A549 (cell line): ENCODE results near the gene LYPD6B. TPM values are rescaled to one million over a fixed set of nuclear protein-coding genes. Genes with fewer than 3 reads are reported as not detected.

Experiments used
- ATAC-seq, 2 experiments: fragments of 200-7000 bp in 1 of 2; fragments of >200 bp in 1 of 2; cut with Nextera tagmentation in 1 of 2; cut with Tn5 transposase in 1 of 2; 3 replicates each; pipeline versions ENCODE4 v1.8.0 to v1.9.1; 2018 to 2020; ENCODE audit warnings: mild to moderate bottlenecking in 1 of 2, moderate library complexity in 1 of 2
- CTCF ChIA-PET: fragments of 300-600 bp; sonication (Branson Sonifier 250); formaldehyde crosslinking; extraction: SDS; loops from one replicate; lab custom pipeline; 2021; ENCODE audit warnings: antibody characterized with exemption, inconsistent platforms; lab: Yijun Ruan, JAX
- POLR2A ChIA-PET: fragments of 350-600 bp; formaldehyde crosslinking; extraction: SDS; loops from one replicate; lab custom pipeline; 2021; ENCODE audit warnings: antibody characterized with exemption, inconsistent platforms; lab: Yijun Ruan, JAX
- DNase-seq, 2 experiments: peaks; one replicate each; pipeline versions ENCODE4 v3.0.0 to v3.0.0-alpha.2; 2011 to 2016; ENCODE audit warnings: low read depth in 1 of 2, low spot score in 1 of 2
- FAIRE-seq: peaks from 2 replicates; lab custom pipeline; 2011; peaks lifted over from hg19 to GRCh38; lab: Jason Lieb, UNC
- H3K27ac ChIP-seq, 2 experiments: fragments of >200 bp; sonication (Bioruptor Twin); formaldehyde crosslinking; 3 replicates each; pipeline ENCODE4 v1.5.1; 2016 to 2017
- H3K4me1 ChIP-seq: fragments of >200 bp; sonication (Bioruptor Twin); formaldehyde crosslinking; 3 replicates; pipeline ENCODE4 v1.6.1; 2016
- H3K4me2 ChIP-seq: fragments of >200 bp; sonication (Bioruptor Twin); formaldehyde crosslinking; 3 replicates; pipeline ENCODE4 v1.6.1; 2016
- H3K4me3 ChIP-seq: fragments of >200 bp; sonication (Bioruptor Twin); formaldehyde crosslinking; 3 replicates; pipeline ENCODE4 v1.5.1; 2016
- H3K9me3 ChIP-seq: fragments of >200 bp; sonication (Bioruptor Twin); formaldehyde crosslinking; 3 replicates; pipeline ENCODE4 v1.6.1; 2016
- BHLHE40 ChIP-seq: IDR thresholded peaks from 2 replicates; pipeline ENCODE4 v1.6.1; 2012; ENCODE audit warnings: low read depth, low read length, inconsistent platforms
- CHD4 ChIP-seq: fragments of 200-600 bp; sonication (generic); IDR thresholded peaks from 2 replicates; pipeline ENCODE4 v1.6.1; 2016; ENCODE audit warnings: antibody characterized with exemption, mild to moderate bottlenecking, borderline replicate concordance
- EP300 ChIP-seq, 2 experiments: fragments of >200 bp; sonication (Bioruptor Twin); formaldehyde crosslinking; IDR thresholded peaks; 2 replicates in 1 of 2; 3 replicates in 1 of 2; pipeline ENCODE4 v1.6.1; 2016 to 2017
- FOSB ChIP-seq: fragments of 250-450 bp; sonication (Bioruptor Pico); IDR thresholded peaks from 2 replicates; pipeline ENCODE4 v1.5.0; 2020; ENCODE audit warnings: mild to moderate bottlenecking, moderate library complexity
- FOXS1 ChIP-seq: fragments of 250-450 bp; sonication (Bioruptor Pico); IDR thresholded peaks from 2 replicates; pipeline ENCODE4 v1.5.0; 2020; ENCODE audit warnings: mild to moderate bottlenecking, moderate library complexity
- GATA3 ChIP-seq: IDR thresholded peaks from 2 replicates; pipeline ENCODE4 v1.6.1; 2012; ENCODE audit warnings: borderline replicate concordance
- HOXA7 ChIP-seq: fragments of 250-450 bp; sonication (Bioruptor Pico); IDR thresholded peaks from 2 replicates; pipeline ENCODE4 v1.5.0; 2020; ENCODE audit warnings: mild to moderate bottlenecking, moderate library complexity
- KDM1A ChIP-seq: fragments of 200-600 bp; sonication (generic); IDR thresholded peaks from 2 replicates; pipeline ENCODE4 v1.6.1; 2016; ENCODE audit warnings: low read depth, mild to moderate bottlenecking
- MAFK ChIP-seq: fragments of 450-650 bp; IDR thresholded peaks from 2 replicates; pipeline ENCODE4 v1.6.1; 2014; ENCODE audit not compliant: partially characterized antibody
- MYC ChIP-seq: IDR thresholded peaks from 2 replicates; pipeline ENCODE4 v1.6.1; 2012; ENCODE audit warnings: mild to moderate bottlenecking, inconsistent platforms, low read length, improper control_type of control experiment, borderline replicate concordance
- NPAS2 ChIP-seq: fragments of 250-450 bp; sonication (Bioruptor Pico); IDR thresholded peaks from 2 replicates; pipeline ENCODE4 v1.8.0; 2022; ENCODE audit warnings: mild to moderate bottlenecking, moderate library complexity, borderline replicate concordance
- NR3C1 ChIP-seq: fragments of >200 bp; sonication (Bioruptor Twin); formaldehyde crosslinking; IDR thresholded peaks from 3 replicates; pipeline ENCODE4 v1.6.1; 2017
- PHF8 ChIP-seq: fragments of 200-600 bp; sonication (generic); IDR thresholded peaks from 2 replicates; pipeline ENCODE4 v1.6.1; 2016; ENCODE audit warnings: low read depth, mild to moderate bottlenecking, antibody characterized with exemption, moderate library complexity, borderline replicate concordance
- POLR2A ChIP-seq: IDR thresholded peaks from 2 replicates; pipeline ENCODE4 v1.6.1; 2012; ENCODE audit warnings: mild to moderate bottlenecking, low read length
- POLR2AphosphoS2 ChIP-seq: conservative IDR thresholded peaks from 2 replicates; pipeline ENCODE4 v1.6.1; 2012; ENCODE audit warnings: low read length, improper control_type of control experiment, inconsistent platforms
- RAD21 ChIP-seq, 2 experiments: fragments of >200 bp in 1 of 2; sonication (Bioruptor Twin) in 1 of 2; formaldehyde crosslinking in 1 of 2; IDR thresholded peaks in 1 of 2; conservative IDR thresholded peaks in 1 of 2; 2 replicates in 1 of 2; 3 replicates in 1 of 2; pipeline ENCODE4 v1.6.1; 2012 to 2018; ENCODE audit warnings: inconsistent platforms in 1 of 2
- RARB ChIP-seq: fragments of 250-450 bp; sonication (Bioruptor Pico); IDR thresholded peaks from 2 replicates; pipeline ENCODE4 v1.8.0; 2021; ENCODE audit warnings: mild to moderate bottlenecking, moderate library complexity
- RCOR1 ChIP-seq: fragments of 150-350 bp; IDR thresholded peaks from 2 replicates; pipeline ENCODE4 v1.6.1; 2014; ENCODE audit warnings: antibody characterized with exemption, low read length, low read depth
- RFX5 ChIP-seq: fragments of 450-650 bp; IDR thresholded peaks from 2 replicates; pipeline ENCODE4 v1.7.1; 2014; ENCODE audit warnings: antibody characterized with exemption, mild to moderate bottlenecking, moderate library complexity
- SREBF2 ChIP-seq: fragments of 450-650 bp; IDR thresholded peaks from 2 replicates; pipeline ENCODE4 v1.6.1; 2014; ENCODE audit warnings: mild to moderate bottlenecking, moderate library complexity
- TP53 ChIP-seq: fragments of 250-450 bp; sonication (Bioruptor Pico); IDR thresholded peaks from 2 replicates; pipeline ENCODE4 v1.5.0; 2021; ENCODE audit warnings: mild to moderate bottlenecking, moderate library complexity
- ZSCAN20 ChIP-seq: fragments of 250-450 bp; sonication (Bioruptor Pico); IDR thresholded peaks from 2 replicates; pipeline ENCODE4 v1.8.0; 2022; ENCODE audit warnings: mild to moderate bottlenecking, moderate library complexity
- WGBS: methylation state at CpG from one replicate; pipeline ENCODE4 v1.1.6; 2017; ENCODE audit errors: missing lambda C conversion rate; 5-methylcytosine and 5-hydroxymethylcytosine counted together
- polyA plus RNA-seq, 4 experiments: library from polyadenylated mRNA; depleted of rRNA in 3 of 4; stranded (reverse); fragments of >200 nt; fragmentation: RNase III in 1 of 4; extraction: RNeasy Plus Mini Kit Qiagen cat#74134 plus additional on column Dnase treatment in 1 of 4; gene quantifications; 2 replicates in 3 of 4; 3 replicates in 1 of 4; pipeline ENCODE4 v1.2.3, GENCODE V29; 2011 to 2017
- TF ChIP-seq, protein P1 (sequence below): IDR thresholded peaks from 2 replicates; pipeline ENCODE4 v1.6.1; 2012
- TF ChIP-seq, protein P2 (sequence below): fragments of 450-650 bp; IDR thresholded peaks from 2 replicates; pipeline ENCODE4 v1.6.1; 2014; ENCODE audit warnings: antibody characterized with exemption
- TF ChIP-seq, protein P3 (sequence below): fragments of >200 bp; sonication (Bioruptor Twin); formaldehyde crosslinking; IDR thresholded peaks from 3 replicates; pipeline ENCODE4 v1.5.1; 2016
- TF ChIP-seq, protein P4 (sequence below): IDR thresholded peaks from 2 replicates; pipeline ENCODE4 v1.6.1; 2012; ENCODE audit warnings: low read depth, borderline replicate concordance
- TF ChIP-seq, protein P5 (sequence below): fragments of >200 bp; sonication (Bioruptor Twin); formaldehyde crosslinking; IDR thresholded peaks from 2 replicates; pipeline ENCODE4 v1.6.1; 2016
- TF ChIP-seq, protein P6 (sequence below): fragments of 150-350 bp; IDR thresholded peaks from 2 replicates; pipeline ENCODE4 v1.6.1; 2014; ENCODE audit warnings: low read depth, mild to moderate bottlenecking, low read length

The LYPD6B gene
- polyA plus RNA-seq, 2 of the 4 experiments (the other 2 are of a cell fraction) = not detected

DNA sequence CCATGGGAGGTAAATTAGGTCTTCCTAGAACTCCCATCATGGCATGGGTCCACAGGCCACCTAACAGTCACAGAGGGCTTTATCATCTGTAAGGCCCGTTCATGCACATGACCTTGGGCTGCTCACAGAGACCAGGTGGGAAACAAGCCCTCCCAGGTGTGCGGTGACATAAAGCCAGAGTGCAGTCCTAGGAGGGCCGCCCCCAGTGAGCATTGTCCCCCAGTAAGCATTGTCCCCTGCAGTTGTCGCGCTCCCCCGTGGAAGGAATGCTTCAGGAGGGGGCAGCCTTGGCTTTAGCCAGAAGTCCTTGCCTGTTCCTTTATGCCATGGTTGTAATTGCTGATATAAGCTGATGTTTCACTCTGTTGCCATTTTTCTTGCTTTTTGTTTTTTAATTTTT is 41.7 kb upstream of the LYPD6B start:
- no peaks in the 10 kb centered on the region for H3K9me3 ChIP-seq
- 23% methylated on average over 6 of the region's 6 CpGs for WGBS
- ATAC-seq (no peak), DNase-seq (no peak), FAIRE-seq (no peak)
- ChIA-PET CTCF (no interaction called here), POLR2A (no interaction called here)
- TF ChIP-seq RCOR1 = no peak
- no peak for TF ChIP-seq RARB (CRISPR knock-in tag)
- TF ChIP-seq, protein P1, sequence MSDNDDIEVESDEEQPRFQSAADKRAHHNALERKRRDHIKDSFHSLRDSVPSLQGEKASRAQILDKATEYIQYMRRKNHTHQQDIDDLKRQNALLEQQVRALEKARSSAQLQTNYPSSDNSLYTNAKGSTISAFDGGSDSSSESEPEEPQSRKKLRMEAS = no peak
- no peak for TF ChIP-seq CHD4
- TF ChIP-seq PHF8 = no peak
- TF ChIP-seq, protein P2, sequence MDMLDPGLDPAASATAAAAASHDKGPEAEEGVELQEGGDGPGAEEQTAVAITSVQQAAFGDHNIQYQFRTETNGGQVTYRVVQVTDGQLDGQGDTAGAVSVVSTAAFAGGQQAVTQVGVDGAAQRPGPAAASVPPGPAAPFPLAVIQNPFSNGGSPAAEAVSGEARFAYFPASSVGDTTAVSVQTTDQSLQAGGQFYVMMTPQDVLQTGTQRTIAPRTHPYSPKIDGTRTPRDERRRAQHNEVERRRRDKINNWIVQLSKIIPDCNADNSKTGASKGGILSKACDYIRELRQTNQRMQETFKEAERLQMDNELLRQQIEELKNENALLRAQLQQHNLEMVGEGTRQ = no peak
- no peak overlapping the region for H3K27ac ChIP-seq
- no peak overlapping the region for H3K4me2 ChIP-seq
- no peak overlapping the region for H3K4me3 ChIP-seq
- H3K4me1 ChIP-seq = no peaks in the 10 kb centered on the region

DNA sequence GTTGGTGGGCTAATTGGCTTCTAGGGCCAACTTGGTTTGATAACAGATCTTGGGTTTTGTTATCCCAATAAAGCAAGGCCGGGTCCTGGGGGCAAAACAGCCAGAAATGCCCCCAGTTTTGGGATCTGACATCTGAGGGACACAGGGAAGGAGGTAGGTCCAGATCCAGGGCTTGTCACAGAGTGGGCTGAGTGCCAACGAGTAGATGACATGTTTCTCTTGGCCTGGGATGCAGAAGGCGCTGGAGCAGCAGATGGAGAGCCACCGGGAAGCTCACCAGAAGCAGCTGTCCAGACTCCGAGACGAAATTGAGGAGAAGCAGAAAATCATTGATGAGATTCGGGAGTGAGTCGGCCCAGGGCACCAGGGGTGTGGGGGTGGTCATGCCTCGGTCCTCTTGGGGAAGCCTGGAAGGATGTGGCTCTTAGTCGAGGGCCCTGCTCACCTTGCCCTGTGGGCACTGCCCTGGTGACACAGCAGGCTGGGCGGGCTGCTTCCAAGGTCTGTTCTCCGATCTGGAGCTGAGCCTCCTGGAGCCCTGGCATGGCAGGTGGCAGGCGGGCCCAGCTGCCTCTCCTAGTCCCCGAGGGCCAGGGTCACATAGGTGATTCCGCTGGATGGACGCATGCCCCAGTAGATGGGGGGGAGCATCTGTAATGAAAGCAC is 40.2 kb upstream of the LYPD6B start:
- no peak overlapping the region for H3K4me2 ChIP-seq
- H3K4me1 ChIP-seq = no peaks in the 10 kb centered on the region
- 41% methylated on average over 16 of the region's 16 CpGs for WGBS
- no peak for FAIRE-seq
- DNase-seq = no peak
- ChIA-PET POLR2A (no interaction called here), CTCF (no interaction called here)
- ATAC-seq = no peak
- TF ChIP-seq TP53 (CRISPR knock-in tag) (no peak), ZSCAN20 (no peak), RCOR1 (no peak), NR3C1 (no peak), FOXS1 (no peak)
- TF ChIP-seq, protein P3, sequence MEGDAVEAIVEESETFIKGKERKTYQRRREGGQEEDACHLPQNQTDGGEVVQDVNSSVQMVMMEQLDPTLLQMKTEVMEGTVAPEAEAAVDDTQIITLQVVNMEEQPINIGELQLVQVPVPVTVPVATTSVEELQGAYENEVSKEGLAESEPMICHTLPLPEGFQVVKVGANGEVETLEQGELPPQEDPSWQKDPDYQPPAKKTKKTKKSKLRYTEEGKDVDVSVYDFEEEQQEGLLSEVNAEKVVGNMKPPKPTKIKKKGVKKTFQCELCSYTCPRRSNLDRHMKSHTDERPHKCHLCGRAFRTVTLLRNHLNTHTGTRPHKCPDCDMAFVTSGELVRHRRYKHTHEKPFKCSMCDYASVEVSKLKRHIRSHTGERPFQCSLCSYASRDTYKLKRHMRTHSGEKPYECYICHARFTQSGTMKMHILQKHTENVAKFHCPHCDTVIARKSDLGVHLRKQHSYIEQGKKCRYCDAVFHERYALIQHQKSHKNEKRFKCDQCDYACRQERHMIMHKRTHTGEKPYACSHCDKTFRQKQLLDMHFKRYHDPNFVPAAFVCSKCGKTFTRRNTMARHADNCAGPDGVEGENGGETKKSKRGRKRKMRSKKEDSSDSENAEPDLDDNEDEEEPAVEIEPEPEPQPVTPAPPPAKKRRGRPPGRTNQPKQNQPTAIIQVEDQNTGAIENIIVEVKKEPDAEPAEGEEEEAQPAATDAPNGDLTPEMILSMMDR = no peak
- no peak overlapping the region for H3K4me3 ChIP-seq
- H3K27ac ChIP-seq = no peak overlapping the region
- H3K9me3 ChIP-seq = no peaks in the 10 kb centered on the region

DNA sequence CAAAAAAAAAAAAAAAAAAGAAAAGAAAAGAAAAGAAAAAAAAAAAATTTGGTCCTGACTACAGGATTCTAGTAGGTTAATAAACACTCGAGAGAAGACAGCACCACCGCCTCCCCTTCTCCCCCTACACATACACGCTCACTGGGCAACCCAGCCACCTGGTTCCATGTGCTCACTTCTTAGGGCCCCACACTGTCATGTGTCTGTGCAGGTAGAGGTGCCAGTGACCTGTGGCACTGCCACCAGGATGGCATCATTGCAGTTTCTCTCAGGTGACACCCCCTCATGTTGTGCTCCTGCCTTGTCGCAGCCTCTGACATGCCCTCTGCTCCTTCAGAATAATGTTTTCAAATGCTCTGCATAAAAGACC is 39.7 kb upstream of the LYPD6B start:
- no peak for TF ChIP-seq GATA3
- no peak for TF ChIP-seq FOSB (CRISPR knock-in tag)
- TF ChIP-seq MYC = no peak
- no peak for TF ChIP-seq POLR2AphosphoS2
- TF ChIP-seq, protein P4, sequence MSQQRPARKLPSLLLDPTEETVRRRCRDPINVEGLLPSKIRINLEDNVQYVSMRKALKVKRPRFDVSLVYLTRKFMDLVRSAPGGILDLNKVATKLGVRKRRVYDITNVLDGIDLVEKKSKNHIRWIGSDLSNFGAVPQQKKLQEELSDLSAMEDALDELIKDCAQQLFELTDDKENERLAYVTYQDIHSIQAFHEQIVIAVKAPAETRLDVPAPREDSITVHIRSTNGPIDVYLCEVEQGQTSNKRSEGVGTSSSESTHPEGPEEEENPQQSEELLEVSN = no peak
- TF ChIP-seq MAFK = no peak
- TF ChIP-seq HOXA7 (CRISPR knock-in tag) = no peak
- TF ChIP-seq NPAS2 = no peak
- no peak for TF ChIP-seq RFX5
- TF ChIP-seq KDM1A = no peak
- TF ChIP-seq BHLHE40 = no peak
- TF ChIP-seq, protein P5, sequence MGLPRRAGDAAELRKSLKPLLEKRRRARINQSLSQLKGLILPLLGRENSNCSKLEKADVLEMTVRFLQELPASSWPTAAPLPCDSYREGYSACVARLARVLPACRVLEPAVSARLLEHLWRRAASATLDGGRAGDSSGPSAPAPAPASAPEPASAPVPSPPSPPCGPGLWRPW = no peak
- no peak for TF ChIP-seq EP300 (IDR thresholded peaks at IDR 0.05)
- TF ChIP-seq POLR2A = no peak
- no peak for TF ChIP-seq SREBF2
- TF ChIP-seq CHD4 = no peak
- TF ChIP-seq FOXS1 = no peak
- no peak for TF ChIP-seq RAD21 (conservative IDR thresholded peaks at IDR 0.05 in 1 of 2, IDR thresholded peaks at IDR 0.05 in 1 of 2)
- no peak for TF ChIP-seq ZSCAN20
- TF ChIP-seq, protein P6, sequence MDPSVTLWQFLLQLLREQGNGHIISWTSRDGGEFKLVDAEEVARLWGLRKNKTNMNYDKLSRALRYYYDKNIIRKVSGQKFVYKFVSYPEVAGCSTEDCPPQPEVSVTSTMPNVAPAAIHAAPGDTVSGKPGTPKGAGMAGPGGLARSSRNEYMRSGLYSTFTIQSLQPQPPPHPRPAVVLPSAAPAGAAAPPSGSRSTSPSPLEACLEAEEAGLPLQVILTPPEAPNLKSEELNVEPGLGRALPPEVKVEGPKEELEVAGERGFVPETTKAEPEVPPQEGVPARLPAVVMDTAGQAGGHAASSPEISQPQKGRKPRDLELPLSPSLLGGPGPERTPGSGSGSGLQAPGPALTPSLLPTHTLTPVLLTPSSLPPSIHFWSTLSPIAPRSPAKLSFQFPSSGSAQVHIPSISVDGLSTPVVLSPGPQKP = no peak
- FAIRE-seq (no peak), ATAC-seq (no peak), DNase-seq (no peak)
- 76% methylated on average over 4 of the region's 4 CpGs for WGBS
- Histone ChIP-seq H3K9me3 (no peaks in the 10 kb centered on the region), H3K4me1 (no peaks in the 10 kb centered on the region), H3K4me3 (no peak overlapping the region), H3K4me2 (no peak overlapping the region), H3K27ac (no peak overlapping the region)
- POLR2A ChIA-PET = no interaction called here
- CTCF ChIA-PET = no interaction called here
